Mesothelial cell of epicardium (in vitro differentiated cells): ENCODE results near the gene UBE2E3. TPM values are rescaled to one million over a fixed set of nuclear protein-coding genes. Genes with fewer than 3 reads are reported as not detected.

Experiments
- DNase-seq, 2 experiments: peaks; one replicate each; pipeline ENCODE4 v3.0.0; 2021; ENCODE audit warnings: low spot score in 2 of 2; ENCODE audit not compliant: unreplicated experiment in 2 of 2
- H3K27ac Mint-ChIP-seq: 2 replicates; pipeline ENCODE4 v1.8.0; 2021; ENCODE audit warnings: mixed read lengths
- H3K27me3 Mint-ChIP-seq: 2 replicates; pipeline ENCODE4 v1.8.0; 2021; ENCODE audit warnings: low read depth, mixed read lengths
- H3K36me3 Mint-ChIP-seq: 2 replicates; pipeline ENCODE4 v1.8.0; 2021; ENCODE audit warnings: mixed read lengths
- H3K4me1 Mint-ChIP-seq: 2 replicates; pipeline ENCODE4 v1.8.0; 2021; ENCODE audit warnings: mixed read lengths
- H3K4me3 Mint-ChIP-seq: 2 replicates; pipeline ENCODE4 v1.8.0; 2021; ENCODE audit warnings: mild to moderate bottlenecking, moderate library complexity, mixed read lengths
- H3K9me3 Mint-ChIP-seq: 2 replicates; pipeline ENCODE4 v1.8.0; 2021; ENCODE audit warnings: mixed read lengths
- CTCF ChIP-seq: fragments of 200-600 bp; sonication (generic); IDR thresholded peaks from one replicate; pipeline ENCODE4 v1.5.0; 2021; ENCODE audit warnings: antibody characterized with exemption; ENCODE audit not compliant: unreplicated experiment
- total RNA-seq: library from RNA; stranded (reverse); gene quantifications from 3 replicates; pipeline ENCODE4 v1.2.1, GENCODE V29; 2021

Gene UBE2E3
- total RNA-seq, 1 donor from 2014 or later = 112 TPM

GRCh38 chr2:180987146-180987545, 6.7 kb downstream of the UBE2E3 start:
- peaks cover 48% of the 10 kb centered on the region for H3K4me1 Mint-ChIP-seq
- H3K27ac Mint-ChIP-seq = no peak overlapping the region

GRCh38 chr2:180990337-180990736, 9.9 kb downstream of the UBE2E3 start:
- H3K27me3 Mint-ChIP-seq = no peaks in the 10 kb centered on the region
- TF ChIP-seq CTCF = no peak
- H3K27ac Mint-ChIP-seq = no peak overlapping the region
- H3K4me3 Mint-ChIP-seq = no peak overlapping the region
- peaks cover 19% of the 10 kb centered on the region for H3K4me1 Mint-ChIP-seq
- peaks cover 25% of the 10 kb centered on the region for H3K36me3 Mint-ChIP-seq
- no peak for DNase-seq
- peaks cover 3% of the 10 kb centered on the region for H3K9me3 Mint-ChIP-seq

More at GRCh38 chr2:180987146-180987545, 6.7 kb downstream of the UBE2E3 start:
- no peaks in the 10 kb centered on the region for H3K9me3 Mint-ChIP-seq
- H3K36me3 Mint-ChIP-seq = peaks cover 16% of the 10 kb centered on the region
- TF ChIP-seq CTCF = no peak
- H3K4me3 Mint-ChIP-seq = no peak overlapping the region
- H3K27me3 Mint-ChIP-seq = no peaks in the 10 kb centered on the region
- DNase-seq = no peak

- H3K27ac Mint-ChIP-seq = no peak overlapping the region
- no peak for TF ChIP-seq CTCF
- DNase-seq = no peak
- peaks cover 15% of the 10 kb centered on the region for H3K4me1 Mint-ChIP-seq
- H3K9me3 Mint-ChIP-seq = peaks cover 6% of the 10 kb centered on the region
- no peaks in the 10 kb centered on the region for H3K27me3 Mint-ChIP-seq
- H3K36me3 Mint-ChIP-seq = peaks cover 30% of the 10 kb centered on the region
- no peak overlapping the region for H3K4me3 Mint-ChIP-seq
These were observed 10.4 kb downstream of the UBE2E3 start for GRCh38 chr2:180990794-180991193.

GRCh38 chr2:180991361-180991760, 11.0 kb downstream of the UBE2E3 start:
- no peaks in the 10 kb centered on the region for H3K27me3 Mint-ChIP-seq
- TF ChIP-seq CTCF = peak; percentile 17
- H3K36me3 Mint-ChIP-seq = peaks cover 30% of the 10 kb centered on the region
- H3K4me3 Mint-ChIP-seq = no peak overlapping the region
- peaks cover 6% of the 10 kb centered on the region for H3K9me3 Mint-ChIP-seq
- H3K27ac Mint-ChIP-seq = no peak overlapping the region
- H3K4me1 Mint-ChIP-seq = peaks cover 10% of the 10 kb centered on the region
- no peak for DNase-seq

GRCh38 chr2:180991820-180992219, 11.4 kb downstream of the UBE2E3 start:
- H3K36me3 Mint-ChIP-seq = peaks cover 30% of the 10 kb centered on the region
- no peak overlapping the region for H3K4me3 Mint-ChIP-seq
- TF ChIP-seq CTCF = no peak
- no peaks in the 10 kb centered on the region for H3K27me3 Mint-ChIP-seq
- H3K4me1 Mint-ChIP-seq = peaks cover 12% of the 10 kb centered on the region
- no peak overlapping the region for H3K27ac Mint-ChIP-seq
- H3K9me3 Mint-ChIP-seq = peaks cover 6% of the 10 kb centered on the region
- DNase-seq = no peak

- no peaks in the 10 kb centered on the region for H3K27me3 Mint-ChIP-seq
- TF ChIP-seq CTCF = no peak
- no peak overlapping the region for H3K4me3 Mint-ChIP-seq
- no peak overlapping the region for H3K27ac Mint-ChIP-seq
- H3K4me1 Mint-ChIP-seq = peaks cover 18% of the 10 kb centered on the region
- peaks cover 6% of the 10 kb centered on the region for H3K9me3 Mint-ChIP-seq
- DNase-seq = no peak
- H3K36me3 Mint-ChIP-seq = peaks cover 30% of the 10 kb centered on the region
These were observed 12.6 kb downstream of the UBE2E3 start for GRCh38 chr2:180992994-180993393.
